ENCODE results near the gene PEG3.

Gene PEG3

GRCh38 chr19:56808717-56809392 lies 31.7 kb downstream of the PEG3 start:
- no peak for DNase-seq (ENCODE audit: low read depth)

- no peak for DNase-seq (ENCODE audit: low read depth)
Observed at GRCh38 chr19:56806639-56807038, 33.9 kb downstream of the PEG3 start.

Measured in activated T-cell treated with anti-CD3 and anti-CD28 coated beads for 48 hours (primary cell).